MM.1S (cell line): Measurements from ENCODE around the gene GPR155.

Source experiments
- CTCF ChIP-seq: fragments of 300-600 bp; sonication (generic); IDR thresholded peaks from 2 replicates; pipeline ENCODE4 v1.5.1; 2016; ENCODE audit warnings: antibody characterized with exemption, low read length, mixed read lengths
- EZH2 ChIP-seq: fragments of 300-600 bp; sonication (generic); optimal IDR thresholded peaks from 2 replicates; pipeline ENCODE3; 2017; ENCODE audit warnings: low read depth, mild to moderate bottlenecking, antibody characterized with exemption, low read length, mixed read lengths

- no peak for TF ChIP-seq EZH2
- no peak for TF ChIP-seq CTCF
These were observed 56.8 kb downstream of the GPR155 start for GRCh38 chr2:174430066-174430465.
